T-helper 2 cell treated with Interferon-gamma antibody and Interleukin-4, amounts not matched to agents 5 μg/mL and 100 μg/mL, for 36 hours (primary cell): Measurements from ENCODE around the gene C2CD4D.

Source experiments
- DNase-seq: peaks from one replicate; pipeline ENCODE4 v3.0.0; 2021; ENCODE audit warnings: low spot score
- H3K27ac Mint-ChIP-seq: one replicate; pipeline ENCODE4 v1.8.0; 2021; ENCODE audit warnings: mild to moderate bottlenecking, mixed read lengths
- H3K27me3 Mint-ChIP-seq: one replicate; pipeline ENCODE4 v1.8.0; 2021; ENCODE audit warnings: low read depth, mixed read lengths
- H3K36me3 Mint-ChIP-seq: one replicate; pipeline ENCODE4 v1.8.0; 2021; ENCODE audit warnings: low read depth, mixed read lengths
- H3K4me1 Mint-ChIP-seq: one replicate; pipeline ENCODE4 v1.8.0; 2021; ENCODE audit warnings: low read depth, mixed read lengths
- H3K4me3 Mint-ChIP-seq: one replicate; pipeline ENCODE4 v1.8.0; 2022; ENCODE audit warnings: mild to moderate bottlenecking, moderate library complexity, mixed read lengths
- H3K9me3 Mint-ChIP-seq: one replicate; pipeline ENCODE4 v1.8.0; 2021; ENCODE audit warnings: mixed read lengths

The C2CD4D gene

GRCh38 chr1:151807131-151807530 is 32.5 kb downstream of the C2CD4D start:
- no peak for DNase-seq
- Mint-ChIP-seq H3K27me3 (peaks cover 8% of the 10 kb centered on the region), H3K27ac (no peak overlapping the region), H3K9me3 (no peaks in the 10 kb centered on the region), H3K4me3 (no peak overlapping the region), H3K4me1 (no peaks in the 10 kb centered on the region), H3K36me3 (no peaks in the 10 kb centered on the region)

DNA sequence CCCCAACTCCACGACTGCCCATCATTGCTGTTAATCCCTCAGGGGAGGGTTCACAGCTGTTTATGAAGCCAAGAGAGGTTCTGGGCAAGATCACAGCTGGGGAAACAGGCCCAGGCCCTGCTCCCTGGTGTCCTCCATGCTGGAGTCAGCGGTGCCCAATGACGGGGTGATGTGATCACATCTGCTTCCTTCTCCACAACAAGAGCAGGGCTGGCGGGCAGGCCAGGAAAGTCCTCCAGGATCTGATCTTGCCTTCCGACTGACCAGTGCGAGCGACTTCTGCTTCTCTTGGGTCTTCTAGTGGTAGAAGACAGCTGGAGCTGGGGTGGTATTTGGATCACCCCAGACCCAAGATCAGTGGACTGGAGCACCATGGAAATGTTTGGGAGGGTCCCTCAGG is 33.5 kb downstream of the C2CD4D start:
- no peak for DNase-seq
- Mint-ChIP-seq H3K9me3 (no peaks in the 10 kb centered on the region), H3K27ac (no peak overlapping the region), H3K4me1 (no peaks in the 10 kb centered on the region), H3K27me3 (peaks cover 8% of the 10 kb centered on the region), H3K36me3 (no peaks in the 10 kb centered on the region), H3K4me3 (no peak overlapping the region)

GRCh38 chr1:151805066-151805820 is 34.4 kb downstream of the C2CD4D start, which contains the start of gene LINGO4:
Gene LINGO4, minus strand, starts transcription at chr1:151805419. Its CDS starts 2,715 bp downstream, at chr1:151802704.
- Mint-ChIP-seq H3K27me3 (peaks cover 13% of the 10 kb centered on the region), H3K9me3 (no peaks in the 10 kb centered on the region), H3K4me3 (no peak within 1 kb of the TSS), H3K36me3 (no peaks in the 10 kb centered on the region), H3K4me1 (no peaks in the 10 kb centered on the region), H3K27ac (no peak within 1 kb of the TSS)
- DNase-seq = no peak

DNA sequence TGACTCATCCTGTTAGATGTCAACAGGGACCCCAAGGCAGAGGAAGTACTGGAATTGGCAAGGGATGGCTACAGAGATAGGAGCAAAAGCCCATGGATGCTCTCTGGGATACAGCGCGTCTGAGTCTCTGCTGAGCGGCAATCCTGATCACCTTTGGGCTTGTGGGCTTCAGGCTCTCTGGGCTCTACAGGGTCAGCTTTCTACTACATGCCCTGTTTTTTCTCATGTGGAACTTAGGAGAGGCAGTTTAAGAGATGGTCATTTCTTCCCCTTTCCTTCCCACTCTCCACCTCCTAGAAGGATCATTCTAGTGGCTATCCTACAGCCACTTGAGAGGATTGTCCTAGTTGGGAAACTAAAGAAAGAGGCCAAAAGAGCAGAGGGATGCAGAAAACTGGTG is 35.7 kb downstream of the C2CD4D start:
- no peak overlapping the region for H3K4me3 Mint-ChIP-seq
- no peak for DNase-seq
- no peak overlapping the region for H3K27ac Mint-ChIP-seq
- no peaks in the 10 kb centered on the region for H3K36me3 Mint-ChIP-seq
- no peaks in the 10 kb centered on the region for H3K4me1 Mint-ChIP-seq
- peaks cover 19% of the 10 kb centered on the region for H3K27me3 Mint-ChIP-seq
- no peaks in the 10 kb centered on the region for H3K9me3 Mint-ChIP-seq

DNA sequence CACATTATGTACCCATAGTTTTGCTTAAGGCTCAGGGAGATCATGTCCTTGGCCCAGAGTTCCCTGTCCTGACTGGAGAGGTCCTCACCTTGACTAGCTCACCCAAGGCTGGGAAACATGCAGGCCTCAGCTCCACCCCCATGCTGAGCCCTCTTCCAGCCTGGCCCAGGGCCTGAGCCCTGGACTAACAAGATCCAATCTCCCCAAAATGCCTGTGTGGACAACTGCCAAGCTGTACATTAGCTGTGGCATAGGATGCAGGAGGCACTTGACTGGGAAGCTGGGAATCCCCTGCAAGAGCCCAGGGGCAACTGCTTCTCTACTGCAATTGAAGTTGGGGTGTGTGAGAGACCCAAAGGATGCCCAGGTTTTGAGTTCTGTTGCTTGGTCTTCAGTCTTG is 36.5 kb downstream of the C2CD4D start:
- Mint-ChIP-seq H3K4me3 (no peak overlapping the region), H3K4me1 (no peaks in the 10 kb centered on the region), H3K36me3 (no peaks in the 10 kb centered on the region)

GRCh38 chr1:151802372-151802771 is 37.2 kb downstream of the C2CD4D start:
- no peak for DNase-seq
- Mint-ChIP-seq H3K4me3 (no peak overlapping the region), H3K4me1 (no peaks in the 10 kb centered on the region), H3K27ac (no peak overlapping the region), H3K27me3 (peaks cover 19% of the 10 kb centered on the region), H3K36me3 (no peaks in the 10 kb centered on the region), H3K9me3 (no peaks in the 10 kb centered on the region)

More for the DNA sequence above, 36.5 kb downstream of the C2CD4D start:
- Mint-ChIP-seq H3K9me3 (no peaks in the 10 kb centered on the region), H3K27ac (no peak overlapping the region), H3K27me3 (peaks cover 19% of the 10 kb centered on the region)
- no peak for DNase-seq

- Mint-ChIP-seq H3K9me3 (no peaks in the 10 kb centered on the region), H3K27ac (no peak overlapping the region)
Observed at GRCh38 chr1:151801846-151802245, 37.8 kb downstream of the C2CD4D start.

GRCh38 chr1:151801310-151801820 is 38.3 kb downstream of the C2CD4D start:
- Mint-ChIP-seq H3K27me3 (peaks cover 16% of the 10 kb centered on the region), H3K27ac (no peak overlapping the region)

More at GRCh38 chr1:151801846-151802245, 37.8 kb downstream of the C2CD4D start:
- H3K27me3 Mint-ChIP-seq = peaks cover 19% of the 10 kb centered on the region
- H3K36me3 Mint-ChIP-seq = no peaks in the 10 kb centered on the region
- no peak overlapping the region for H3K4me3 Mint-ChIP-seq
- no peak for DNase-seq
- H3K4me1 Mint-ChIP-seq = no peaks in the 10 kb centered on the region

DNA sequence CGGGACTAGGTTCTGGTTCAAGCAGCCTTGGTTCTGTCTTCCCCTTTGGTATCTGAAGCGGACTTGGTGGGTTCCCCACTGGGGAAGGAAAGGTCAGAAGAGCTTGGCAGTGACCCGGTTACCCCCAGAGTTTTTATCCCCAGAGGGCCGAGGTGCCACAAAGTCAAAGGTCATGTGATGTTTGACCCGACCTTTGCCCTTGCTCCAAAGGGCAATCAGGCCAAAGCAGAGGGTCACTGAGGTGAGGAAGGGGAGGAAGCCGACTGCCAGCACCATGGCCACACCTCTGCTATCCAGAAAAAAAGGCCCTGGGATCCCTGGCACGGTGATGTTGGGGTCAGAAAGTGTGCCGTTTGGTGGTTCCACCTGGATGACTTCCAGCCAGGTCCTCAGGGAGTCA is 38.8 kb downstream of the C2CD4D start:
- peaks cover 14% of the 10 kb centered on the region for H3K27me3 Mint-ChIP-seq
- no peaks in the 10 kb centered on the region for H3K36me3 Mint-ChIP-seq
- H3K4me1 Mint-ChIP-seq = no peaks in the 10 kb centered on the region
- H3K9me3 Mint-ChIP-seq = no peaks in the 10 kb centered on the region
- H3K4me3 Mint-ChIP-seq = no peak overlapping the region
- no peak overlapping the region for H3K27ac Mint-ChIP-seq
- DNase-seq = no peak

More at GRCh38 chr1:151801310-151801820, 38.3 kb downstream of the C2CD4D start:
- DNase-seq = no peak
- no peaks in the 10 kb centered on the region for H3K9me3 Mint-ChIP-seq
- H3K4me1 Mint-ChIP-seq = no peaks in the 10 kb centered on the region
- no peak overlapping the region for H3K4me3 Mint-ChIP-seq
- H3K36me3 Mint-ChIP-seq = no peaks in the 10 kb centered on the region

- Mint-ChIP-seq H3K27me3 (peaks cover 14% of the 10 kb centered on the region), H3K4me1 (no peaks in the 10 kb centered on the region), H3K4me3 (no peak overlapping the region), H3K27ac (no peak overlapping the region), H3K9me3 (no peaks in the 10 kb centered on the region), H3K36me3 (no peaks in the 10 kb centered on the region)
- no peak for DNase-seq
Observed at GRCh38 chr1:151799179-151800022, 40.2 kb downstream of the C2CD4D start.

GRCh38 chr1:151798571-151798970 is 41.0 kb downstream of the C2CD4D start:
- no peak for DNase-seq
- peaks cover 12% of the 10 kb centered on the region for H3K27me3 Mint-ChIP-seq
- H3K27ac Mint-ChIP-seq = no peak overlapping the region
- no peaks in the 10 kb centered on the region for H3K4me1 Mint-ChIP-seq
- H3K9me3 Mint-ChIP-seq = no peaks in the 10 kb centered on the region
- peaks cover 2% of the 10 kb centered on the region for H3K36me3 Mint-ChIP-seq
- no peak overlapping the region for H3K4me3 Mint-ChIP-seq

- peak overlapping the region; percentile 83 for H3K27ac Mint-ChIP-seq
- peaks cover 6% of the 10 kb centered on the region for H3K36me3 Mint-ChIP-seq
- H3K4me3 Mint-ChIP-seq = peak overlapping the region; percentile 96
- peaks cover 17% of the 10 kb centered on the region for H3K4me1 Mint-ChIP-seq
- peak; percentile 10 for DNase-seq
- no peaks in the 10 kb centered on the region for H3K27me3 Mint-ChIP-seq
- no peaks in the 10 kb centered on the region for H3K9me3 Mint-ChIP-seq
Observed at GRCh38 chr1:151790940-151791651, 48.5 kb downstream of the C2CD4D start.

DNA sequence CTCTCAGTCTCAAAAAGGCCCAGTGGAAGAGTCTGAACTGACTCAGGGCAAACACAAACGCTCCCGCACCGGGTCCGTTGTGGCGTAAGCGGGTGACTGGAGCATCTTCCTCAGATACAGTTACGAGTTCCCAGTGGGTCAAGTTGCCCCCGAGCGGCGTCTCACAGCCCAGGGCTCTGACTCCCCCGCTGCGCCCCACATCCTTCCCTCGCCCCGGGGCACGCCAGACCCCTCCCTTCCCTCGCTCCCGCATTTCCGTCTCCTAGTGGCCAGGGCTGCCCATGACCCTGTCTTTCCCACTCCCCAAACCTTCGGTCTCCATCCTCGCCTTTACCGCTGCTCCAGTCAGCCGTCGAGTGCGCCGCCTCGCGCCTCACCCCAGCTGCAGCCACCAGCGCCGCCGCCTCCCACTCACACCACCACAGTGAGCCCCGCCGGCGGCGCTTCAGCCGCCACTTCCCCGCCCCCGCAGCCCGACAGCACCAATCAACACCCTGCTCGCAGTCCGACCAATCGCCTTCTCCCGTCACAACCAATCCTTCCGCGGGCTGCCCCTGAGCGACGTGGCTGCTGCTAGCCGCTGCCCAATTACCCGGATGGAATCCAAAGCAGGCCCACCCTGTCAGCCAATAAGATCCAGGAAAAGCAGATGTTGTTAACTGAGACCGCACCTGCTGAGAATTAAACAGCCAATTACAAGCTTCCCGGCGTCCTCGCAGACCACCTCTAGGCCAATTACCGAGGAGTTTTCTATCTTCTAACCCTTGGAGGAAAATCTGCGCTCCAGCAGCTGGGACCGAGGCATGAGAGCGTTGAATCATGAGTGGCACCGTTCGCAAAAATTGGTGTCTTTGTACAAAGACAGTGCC is 49.3 kb downstream of the C2CD4D start, which contains the start of gene TDRKH:
Gene TDRKH (minus strand): TSS at position 430 of the 869 bp plus-strand sequence. CDS start 7,478 bp downstream, outside the sequence.
- Mint-ChIP-seq H3K27me3 (no peaks in the 10 kb centered on the region), H3K4me3 (peak within 1 kb of the TSS; percentile 96), H3K36me3 (peaks cover 6% of the 10 kb centered on the region), H3K9me3 (no peaks in the 10 kb centered on the region), H3K27ac (peak within 1 kb of the TSS; percentile 83), H3K4me1 (peaks cover 17% of the 10 kb centered on the region)
- peak; percentile 99 for DNase-seq
